Hepatocyte (in vitro differentiated cells): ENCODE measurements around the gene ENTR1. TPM values are rescaled to one million over a fixed set of nuclear protein-coding genes. Genes with fewer than 3 reads are reported as not detected.
"Not testable (repeated sequence)": the region's sequence is repeated elsewhere in the genome, so short reads cannot be mapped to it uniquely, and the experiment has no call there.

Experiments used
- DNase-seq: peaks from one replicate; pipeline ENCODE4 v3.0.0-alpha.2; 2016; ENCODE audit warnings: low spot score
- H2AFZ ChIP-seq: fragments of 200-600 bp; sonication (generic); 2 replicates; pipeline ENCODE4 v1.6.0; 2016; ENCODE audit warnings: antibody characterized with exemption, mild to moderate bottlenecking
- H3K27ac ChIP-seq: fragments of 200-600 bp; sonication (generic); 2 replicates; pipeline ENCODE4 v1.5.1; 2016; ENCODE audit warnings: mild to moderate bottlenecking
- H3K27me3 ChIP-seq: fragments of 200-600 bp; sonication (generic); 2 replicates; pipeline ENCODE4 v1.6.1; 2016
- H3K36me3 ChIP-seq: fragments of 200-600 bp; sonication (generic); replicated peaks from 2 replicates; pipeline ENCODE4 v1.5.1; 2016; ENCODE audit warnings: low read depth; ENCODE audit not compliant: insufficient read depth
- H3K4me1 ChIP-seq: fragments of 200-600 bp; sonication (generic); 2 replicates; pipeline ENCODE4 v1.5.1; 2016; ENCODE audit warnings: mild to moderate bottlenecking, moderate library complexity; ENCODE audit not compliant: insufficient read depth
- H3K4me2 ChIP-seq: fragments of 200-600 bp; sonication (generic); 2 replicates; pipeline ENCODE4 v1.6.0; 2016
- H3K4me3 ChIP-seq: fragments of 200-600 bp; sonication (generic); 2 replicates; pipeline ENCODE4 v1.5.1; 2016; ENCODE audit warnings: mild to moderate bottlenecking
- H3K79me2 ChIP-seq: fragments of 200-600 bp; sonication (generic); 2 replicates; pipeline ENCODE4 v1.6.0; 2017; ENCODE audit warnings: mild to moderate bottlenecking
- H3K9me2 ChIP-seq: fragments of 200-600 bp; sonication (generic); replicated peaks from 2 replicates; pipeline ENCODE4 v1.6.0; 2017; ENCODE audit warnings: mild to moderate bottlenecking; ENCODE audit not compliant: insufficient read depth
- H3K9me3 ChIP-seq: fragments of 200-600 bp; sonication (generic); 2 replicates; pipeline ENCODE4 v1.5.1; 2016; ENCODE audit warnings: low read depth, mild to moderate bottlenecking
- H4K20me1 ChIP-seq: fragments of 200-600 bp; sonication (generic); 2 replicates; pipeline ENCODE4 v1.6.0; 2016; ENCODE audit warnings: mild to moderate bottlenecking; ENCODE audit not compliant: insufficient read depth, poor library complexity, severe bottlenecking
- EZH2 ChIP-seq: fragments of 200-600 bp; sonication (generic); IDR thresholded peaks from 2 replicates; pipeline ENCODE4 v1.6.1; 2016; ENCODE audit warnings: antibody characterized with exemption, mild to moderate bottlenecking, borderline replicate concordance
- EZH2phosphoT487 ChIP-seq: fragments of 200-600 bp; sonication (generic); IDR thresholded peaks from one replicate; pipeline ENCODE4 v1.6.1; 2018; ENCODE audit warnings: antibody characterized with exemption, mild to moderate bottlenecking, low read depth, moderate library complexity; ENCODE audit not compliant: unreplicated experiment, severe bottlenecking
- WGBS: methylation state at CpG from one replicate; pipeline ENCODE4 v1.1.6; 2016; ENCODE audit warnings: low lambda C conversion rate; ENCODE audit errors: missing lambda C conversion rate; 5-methylcytosine and 5-hydroxymethylcytosine counted together
- polyA plus RNA-seq: library from polyadenylated mRNA; unstranded; fragments of >200 nt; fragmentation: Nextera tagmentation; extraction: Ambion mirVana; gene quantifications from 2 replicates; pipeline ENCODE4 v1.2.1, GENCODE V29; 2016
- total RNA-seq: library from RNA; depleted of rRNA; stranded (reverse); fragments of >200 nt; gene quantifications from 2 replicates; pipeline ENCODE4 v1.2.3, GENCODE V29; 2014
- TF ChIP-seq, protein P1 (sequence below): fragments of 200-600 bp; sonication (generic); IDR thresholded peaks from 2 replicates; pipeline ENCODE4 v1.5.1; 2016; ENCODE audit warnings: antibody characterized with exemption, mild to moderate bottlenecking; ENCODE audit not compliant: poor library complexity

The ENTR1 gene
- total and polyA plus RNA-seq, 2 experiments from 2014 or later, result 33.5 to 50.1 TPM

DNA sequence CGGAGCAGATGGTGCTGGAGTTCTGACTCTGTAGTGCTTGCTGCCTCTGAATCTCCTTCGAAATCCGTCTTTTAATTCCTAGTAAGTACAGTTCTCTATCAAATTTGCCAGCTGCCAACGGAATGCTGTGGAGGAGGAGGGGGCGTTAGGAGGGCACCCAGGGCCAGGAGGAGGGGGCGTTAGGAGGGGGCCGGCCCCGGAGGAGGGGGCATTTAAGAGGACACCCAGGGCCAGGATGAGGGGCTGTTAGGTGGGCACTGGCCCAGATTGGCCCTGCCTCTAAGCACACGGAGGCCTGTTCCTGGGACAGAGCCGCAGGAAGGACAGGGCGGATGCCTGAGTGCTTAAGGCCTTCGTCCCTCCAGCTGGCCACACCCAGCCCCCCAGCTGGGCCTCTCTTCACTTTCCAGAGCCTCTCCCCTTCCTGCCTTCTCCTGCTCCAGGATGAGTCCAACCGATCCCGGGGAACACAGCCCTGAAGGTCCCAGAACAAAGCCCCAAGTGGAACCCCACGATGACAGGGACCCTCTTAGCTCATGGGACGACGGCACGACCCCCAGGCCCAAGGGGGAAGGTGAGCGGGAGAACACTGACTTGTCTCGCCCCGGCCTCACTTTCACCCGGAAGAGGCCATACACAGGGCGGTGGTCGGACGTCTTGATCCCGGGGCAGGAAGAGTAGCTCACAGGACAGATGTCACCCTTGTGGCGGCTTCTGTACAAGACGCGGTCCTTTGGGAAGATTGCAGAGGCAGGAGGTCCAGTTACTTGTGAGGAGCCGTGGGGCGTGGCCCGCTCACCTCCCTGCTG, 19.5 kb upstream of the ENTR1 start:
- Histone ChIP-seq H3K4me2 (no peak overlapping the region), H3K79me2 (peaks cover 1% of the 10 kb centered on the region), H3K9me3 (no peaks in the 10 kb centered on the region), H3K9me2 (no peaks in the 10 kb centered on the region), H3K27ac (no peak overlapping the region), H2AFZ (no peak overlapping the region), H3K4me3 (no peak overlapping the region), H4K20me1 (no peaks in the 10 kb centered on the region), H3K27me3 (no peaks in the 10 kb centered on the region), H3K4me1 (no peaks in the 10 kb centered on the region), H3K36me3 (no peaks in the 10 kb centered on the region)
- WGBS, result 94% methylated on average over 26 of the region's 32 CpGs
- no peak for DNase-seq
- no peak for TF ChIP-seq EZH2
- no peak for TF ChIP-seq EZH2phosphoT487
- TF ChIP-seq, protein P1, sequence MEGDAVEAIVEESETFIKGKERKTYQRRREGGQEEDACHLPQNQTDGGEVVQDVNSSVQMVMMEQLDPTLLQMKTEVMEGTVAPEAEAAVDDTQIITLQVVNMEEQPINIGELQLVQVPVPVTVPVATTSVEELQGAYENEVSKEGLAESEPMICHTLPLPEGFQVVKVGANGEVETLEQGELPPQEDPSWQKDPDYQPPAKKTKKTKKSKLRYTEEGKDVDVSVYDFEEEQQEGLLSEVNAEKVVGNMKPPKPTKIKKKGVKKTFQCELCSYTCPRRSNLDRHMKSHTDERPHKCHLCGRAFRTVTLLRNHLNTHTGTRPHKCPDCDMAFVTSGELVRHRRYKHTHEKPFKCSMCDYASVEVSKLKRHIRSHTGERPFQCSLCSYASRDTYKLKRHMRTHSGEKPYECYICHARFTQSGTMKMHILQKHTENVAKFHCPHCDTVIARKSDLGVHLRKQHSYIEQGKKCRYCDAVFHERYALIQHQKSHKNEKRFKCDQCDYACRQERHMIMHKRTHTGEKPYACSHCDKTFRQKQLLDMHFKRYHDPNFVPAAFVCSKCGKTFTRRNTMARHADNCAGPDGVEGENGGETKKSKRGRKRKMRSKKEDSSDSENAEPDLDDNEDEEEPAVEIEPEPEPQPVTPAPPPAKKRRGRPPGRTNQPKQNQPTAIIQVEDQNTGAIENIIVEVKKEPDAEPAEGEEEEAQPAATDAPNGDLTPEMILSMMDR, result no peak

DNA sequence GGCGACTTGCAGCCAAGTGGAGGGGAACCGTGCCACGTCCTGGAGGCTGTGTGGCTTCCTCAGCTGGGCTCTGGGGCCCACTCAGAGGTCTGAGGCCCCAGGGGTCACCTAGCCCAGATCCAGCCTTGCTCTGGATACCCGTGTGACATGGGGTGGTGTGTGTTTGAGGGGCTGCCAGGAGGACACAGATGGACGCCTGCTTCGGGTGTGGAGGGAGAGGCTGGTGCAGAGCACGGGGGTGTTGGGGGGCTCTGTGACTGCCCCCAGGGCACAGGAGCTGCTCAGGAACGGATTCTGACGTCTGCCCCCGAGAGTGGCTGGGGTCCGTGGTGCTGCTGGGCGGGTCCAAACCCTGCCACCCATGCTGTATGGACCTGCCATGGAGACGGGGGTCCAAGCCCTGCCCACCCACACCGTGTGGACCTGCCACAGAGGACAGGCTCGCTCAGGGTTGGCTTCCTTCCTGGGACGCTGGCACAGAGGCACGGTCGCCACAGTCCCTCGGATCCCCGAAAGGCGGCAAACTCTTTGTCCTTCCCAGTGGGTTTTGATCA, 18.7 kb upstream of the ENTR1 start:
- 94% methylated on average over 20 of the region's 21 CpGs for WGBS
- H3K27ac ChIP-seq, result no peak overlapping the region
- no peaks in the 10 kb centered on the region for H3K36me3 ChIP-seq
- no peaks in the 10 kb centered on the region for H3K4me1 ChIP-seq
- no peaks in the 10 kb centered on the region for H3K27me3 ChIP-seq
- H3K4me2 ChIP-seq, result no peak overlapping the region
- DNase-seq, result no peak
- no peaks in the 10 kb centered on the region for H3K9me3 ChIP-seq
- H3K4me3 ChIP-seq, result no peak overlapping the region
- TF ChIP-seq, protein P1, result no peak
- TF ChIP-seq EZH2phosphoT487, result no peak
- no peak for TF ChIP-seq EZH2
- H3K79me2 ChIP-seq, result no peaks in the 10 kb centered on the region
- H2AFZ ChIP-seq, result no peak overlapping the region
- H4K20me1 ChIP-seq, result no peaks in the 10 kb centered on the region
- no peaks in the 10 kb centered on the region for H3K9me2 ChIP-seq

DNA sequence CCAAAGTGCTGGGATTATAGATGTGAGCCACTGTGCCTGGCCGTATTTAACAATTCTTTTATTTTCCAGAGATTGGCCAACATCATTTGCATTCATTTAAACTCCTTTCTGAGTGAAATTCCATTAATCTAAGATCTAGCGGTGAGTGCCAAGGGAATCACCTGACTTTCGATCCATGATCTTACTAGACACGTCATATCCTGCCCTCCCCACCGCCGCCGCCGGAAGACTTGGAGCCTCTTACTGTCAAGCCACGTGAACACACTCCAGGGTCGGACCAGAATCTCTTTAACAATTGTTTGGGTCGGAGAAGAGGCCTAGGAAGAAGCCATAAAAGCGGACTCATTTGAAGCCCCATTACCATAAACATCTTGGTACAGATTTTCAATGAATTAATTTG, 16.4 kb upstream of the ENTR1 start:
- Histone ChIP-seq H3K4me2 (no peak overlapping the region), H3K27ac (no peak overlapping the region), H2AFZ (no peak overlapping the region), H3K9me2 (no peaks in the 10 kb centered on the region), H3K79me2 (no peaks in the 10 kb centered on the region), H3K27me3 (no peaks in the 10 kb centered on the region), H3K9me3 (no peaks in the 10 kb centered on the region), H3K4me1 (no peaks in the 10 kb centered on the region), H3K4me3 (no peak overlapping the region), H4K20me1 (no peaks in the 10 kb centered on the region), H3K36me3 (no peaks in the 10 kb centered on the region)
- WGBS, result 85% methylated on average over 12 of the region's 12 CpGs
- TF ChIP-seq, protein P1, result no peak
- TF ChIP-seq EZH2phosphoT487, result no peak
- DNase-seq, result no peak

- H3K4me2 ChIP-seq, H4K20me1 ChIP-seq, H2AFZ ChIP-seq, DNase-seq, H3K36me3 ChIP-seq, H3K79me2 ChIP-seq, H3K27ac ChIP-seq, H3K9me2 ChIP-seq, H3K4me3 ChIP-seq, H3K27me3 ChIP-seq, H3K9me3 ChIP-seq, H3K4me1 ChIP-seq: not testable (repeated sequence)
- 89% methylated on average over 7 of the region's 7 CpGs for WGBS
These were observed 15.0 kb upstream of the ENTR1 start for GRCh38 chr9:136425367-136425766.
